Measurements from ENCODE around the gene RUNDC3A.

RUNDC3A gene

GRCh38 chr17:44308320-44308818 lies at the start of gene RUNDC3A:
RUNDC3A (plus strand) TSS chr17:44308601; CDS start chr17:44308833, 232 bp downstream.
- peak; percentile 67 to 81 (median 72) for DNase-seq (ENCODE audit: low read depth in 3 of 3)

- no peak for DNase-seq (ENCODE audit: low read depth in 3 of 3)
These were observed 49.5 kb upstream of the RUNDC3A start for GRCh38 chr17:44258811-44259351.

DNA sequence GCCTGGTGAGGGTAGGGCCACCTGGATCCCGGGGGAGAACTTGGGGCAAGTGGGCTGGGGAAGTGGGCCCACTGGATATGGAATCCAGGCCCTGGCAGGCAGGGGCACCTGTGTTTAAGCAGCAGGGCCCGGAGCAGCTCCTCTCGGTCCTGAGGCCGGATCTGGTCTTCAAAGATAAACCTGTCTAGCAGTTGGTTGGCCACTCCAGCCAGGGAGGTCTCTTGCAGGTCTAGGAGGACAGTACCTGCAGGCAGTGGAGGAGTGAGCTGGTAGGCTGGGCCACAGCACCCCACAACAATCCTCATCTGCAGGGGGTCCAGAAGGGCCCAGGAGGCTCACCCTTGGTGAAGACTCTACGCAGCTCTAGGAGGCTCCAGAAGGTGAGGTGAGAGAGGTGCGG lies 48.1 kb upstream of the RUNDC3A start:
- no peak for DNase-seq (ENCODE audit: low read depth in 3 of 3)

- no peak for DNase-seq (ENCODE audit: low read depth in 3 of 3)
These were observed 45.7 kb upstream of the RUNDC3A start for GRCh38 chr17:44262654-44263225.

- DNase-seq (ENCODE audit: low read depth in 3 of 3) = no peak
These were observed 45.0 kb upstream of the RUNDC3A start for GRCh38 chr17:44263345-44263902.

- DNase-seq (ENCODE audit: low read depth in 3 of 3) = no peak
These were observed 41.8 kb upstream of the RUNDC3A start for GRCh38 chr17:44266402-44267164.

- no peak for DNase-seq (ENCODE audit: low read depth in 3 of 3)
These were observed 41.3 kb upstream of the RUNDC3A start for GRCh38 chr17:44267165-44267455.

DNA sequence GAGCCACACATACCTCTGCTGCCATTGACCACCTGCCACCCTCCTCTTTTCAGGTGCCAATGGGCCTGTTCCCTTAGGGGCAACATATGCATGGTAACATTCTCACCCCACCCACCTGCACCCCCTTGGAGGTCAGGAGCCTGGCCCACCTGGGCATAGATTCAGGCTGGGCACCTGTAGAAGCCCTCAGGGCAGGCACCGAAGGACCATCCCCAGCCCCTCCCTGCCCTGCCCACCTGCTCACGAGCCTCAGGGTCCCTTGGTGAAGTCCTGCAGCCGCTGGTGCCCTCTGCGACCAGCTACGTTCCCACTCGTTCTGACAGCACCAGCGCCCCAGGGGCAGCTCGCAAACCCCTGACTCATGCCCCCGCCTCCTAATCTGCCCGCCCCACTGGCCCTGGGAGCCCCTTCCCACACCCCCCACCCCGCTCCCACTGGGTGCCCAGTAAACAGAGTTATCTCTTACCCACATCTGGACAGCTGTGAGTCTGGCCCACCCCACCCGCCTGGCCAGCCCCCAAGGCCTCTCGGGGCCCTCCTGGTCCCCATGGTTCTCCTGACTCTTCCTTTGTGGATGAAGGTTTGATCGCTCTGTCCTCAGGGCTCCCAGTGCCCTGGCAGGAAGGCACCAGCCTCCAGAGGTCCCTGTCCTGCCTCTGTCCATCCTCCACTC lies 40.4 kb upstream of the RUNDC3A start, which contains the start of gene SLC4A1:
Gene SLC4A1, minus strand, starts transcription at position 318 of the 673 bp plus-strand sequence. CDS start 5,269 bp downstream, outside the sequence.
- no peak for DNase-seq (ENCODE audit: low read depth in 3 of 3)

GRCh38 chr17:44268709-44269534 lies 39.5 kb upstream of the RUNDC3A start:
- no peak for DNase-seq (ENCODE audit: low read depth in 3 of 3)

GRCh38 chr17:44269535-44270240 lies 38.7 kb upstream of the RUNDC3A start:
- DNase-seq (ENCODE audit: low read depth in 3 of 3) = no peak

GRCh38 chr17:44272321-44272951 lies 36.0 kb upstream of the RUNDC3A start:
- no peak for DNase-seq (ENCODE audit: low read depth in 3 of 3)

DNA sequence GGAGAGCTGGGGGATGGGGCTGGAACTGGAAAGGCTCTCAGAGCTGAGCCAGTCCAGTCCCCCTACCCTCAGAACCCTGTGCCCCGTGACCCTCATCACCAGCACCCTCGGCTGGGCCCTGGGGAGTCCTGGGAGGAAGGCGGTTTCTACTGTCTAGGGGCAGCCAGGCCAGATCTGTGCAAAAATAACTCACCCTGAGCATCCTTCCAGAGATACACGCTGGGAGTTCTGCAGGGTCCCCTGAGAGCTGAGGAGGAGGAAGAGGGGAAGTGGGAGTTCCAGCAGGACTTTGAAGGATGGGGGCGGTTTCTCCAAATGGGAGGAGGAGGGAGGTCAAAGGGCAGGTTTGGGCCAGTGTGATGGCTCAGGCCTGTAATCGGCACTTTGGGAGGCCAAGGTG lies 35.4 kb upstream of the RUNDC3A start:
- no peak for DNase-seq (ENCODE audit: low read depth in 3 of 3)

DNA sequence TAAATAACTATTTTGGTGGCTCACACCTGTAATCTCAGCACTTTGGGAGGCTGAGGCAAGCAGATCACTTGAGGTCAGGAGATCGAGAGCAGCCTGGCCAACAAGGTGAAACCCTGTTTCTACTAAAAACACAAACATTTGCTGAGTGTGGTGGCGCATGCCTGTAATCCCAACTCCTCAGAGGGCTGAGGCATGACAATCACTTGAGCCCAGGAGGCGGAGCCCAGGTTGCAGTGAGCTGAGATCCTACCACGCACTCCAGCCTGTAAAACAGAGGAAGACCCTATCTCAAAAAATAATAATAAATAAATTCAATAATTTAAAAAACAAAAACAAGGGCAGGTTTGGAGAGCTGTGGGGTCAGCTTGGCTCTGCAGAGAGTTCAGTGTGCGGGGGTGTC lies 34.8 kb upstream of the RUNDC3A start:
- no peak for DNase-seq (ENCODE audit: low read depth in 3 of 3)

DNA sequence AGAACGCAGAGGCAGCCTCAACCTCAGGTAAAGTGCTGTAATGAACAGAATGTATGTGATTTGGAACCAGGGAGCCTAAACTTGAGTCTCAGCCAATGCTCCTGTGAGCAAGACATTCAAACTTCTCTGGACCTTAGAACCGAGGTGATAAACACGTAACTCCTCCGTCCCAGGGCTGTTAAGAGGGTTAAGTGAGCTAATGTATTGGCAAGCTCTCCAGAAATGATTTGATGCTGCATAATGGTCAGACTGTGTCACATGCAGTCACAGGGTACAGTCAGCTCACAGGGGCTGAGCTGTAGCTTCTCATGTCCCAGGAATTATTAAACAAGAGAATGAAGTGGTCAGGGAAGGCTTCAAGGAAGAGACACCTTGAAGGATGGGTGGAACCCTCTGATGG lies 30.4 kb upstream of the RUNDC3A start:
- no peak for DNase-seq (ENCODE audit: low read depth in 3 of 3)

DNA sequence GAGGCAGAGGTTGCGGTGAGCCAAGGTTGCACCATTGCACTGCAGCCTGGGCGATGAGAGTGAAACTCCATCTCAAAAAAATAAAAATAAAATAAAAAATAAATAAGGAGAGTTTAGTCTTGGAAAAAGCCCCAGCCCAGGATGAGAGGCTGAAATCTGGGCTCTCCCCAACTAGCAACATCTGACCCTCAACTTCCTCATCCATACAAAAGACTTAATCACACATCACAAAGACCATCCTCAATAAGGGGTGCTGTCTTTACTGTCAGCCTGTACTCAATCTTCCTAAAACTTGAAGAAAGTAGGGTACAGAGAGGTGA lies 29.1 kb upstream of the RUNDC3A start:
- DNase-seq (ENCODE audit: low read depth in 3 of 3) = no peak

DNA sequence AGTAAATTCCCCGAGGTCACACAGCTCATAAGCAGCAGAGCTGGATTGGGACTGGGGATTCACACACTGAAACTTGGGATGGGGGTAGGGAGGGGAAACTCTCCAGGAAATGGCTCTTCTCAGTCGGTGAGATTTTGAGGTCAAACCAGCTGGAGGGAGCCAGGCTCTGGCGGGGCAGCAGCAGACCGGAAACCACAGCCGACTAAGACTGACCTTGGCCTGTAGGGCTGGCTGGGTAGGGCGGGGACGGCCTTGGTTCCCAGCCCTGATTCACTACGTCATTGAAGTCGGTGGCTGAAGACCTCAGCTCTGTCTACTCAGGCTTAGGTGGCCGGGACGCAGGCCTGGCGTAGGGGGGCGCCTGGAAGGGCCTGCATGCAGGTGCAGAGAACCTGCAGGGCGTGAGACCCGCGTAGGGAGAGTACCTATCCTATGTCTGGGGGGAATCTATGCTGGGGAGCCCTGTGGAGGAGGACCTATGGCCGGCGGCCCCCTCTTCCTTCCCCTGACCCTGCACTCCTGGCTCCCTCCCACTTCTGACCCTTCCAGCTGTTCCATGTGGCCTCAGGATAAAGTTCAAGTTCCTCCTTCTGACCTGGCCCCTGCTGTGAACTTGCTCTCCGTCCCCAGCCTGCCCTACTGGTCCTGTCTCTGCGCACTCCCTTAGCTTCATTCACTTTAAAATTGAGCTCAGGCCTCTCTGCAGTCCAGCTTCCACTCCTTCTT lies 28.6 kb upstream of the RUNDC3A start:
- DNase-seq (ENCODE audit: low read depth in 3 of 3) = peak in 1 of 3 donors; percentile 3

- DNase-seq (ENCODE audit: low read depth in 3 of 3) = no peak
These were observed 27.9 kb upstream of the RUNDC3A start for GRCh38 chr17:44280392-44280937.

DNA sequence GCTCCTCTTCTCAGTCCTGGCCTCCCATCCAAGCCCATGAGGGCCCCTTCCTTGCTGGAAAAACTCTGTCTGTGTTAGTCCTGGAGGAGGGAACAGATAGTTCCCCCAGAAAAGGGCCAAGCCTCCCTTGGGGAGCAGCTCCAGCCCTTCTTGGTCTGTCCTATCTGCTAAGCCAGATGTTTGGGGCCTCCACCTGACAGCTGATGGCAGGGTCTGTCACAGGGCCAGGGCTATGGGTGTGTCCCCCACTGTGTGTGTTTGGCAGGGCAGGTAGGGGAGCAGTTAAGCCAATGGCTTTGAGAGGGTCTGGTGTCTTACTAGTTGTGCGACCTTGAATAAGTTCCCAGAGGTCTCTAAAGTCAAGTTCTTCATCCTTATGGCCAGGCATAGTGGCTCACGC lies 26.8 kb upstream of the RUNDC3A start:
- no peak for DNase-seq (ENCODE audit: low read depth in 3 of 3)

GRCh38 chr17:44282264-44282663 lies 26.1 kb upstream of the RUNDC3A start:
- no peak for DNase-seq (ENCODE audit: low read depth in 3 of 3)

Measured in stimulated activated CD4-positive, alpha-beta T cell treated with anti-CD3 and anti-CD28 coated beads, TNF-alpha, amount 100 ng/mL, for 48 hours (primary cell).